ENCODE measurements around the gene MPZL3.

Gene MPZL3

GRCh38 chr11:118211006-118211405 is 41.2 kb downstream of the MPZL3 start:
- Histone ChIP-seq H3K36me3 (replicated peaks) (no peaks in the 10 kb centered on the region), H3K27me3 (replicated peaks) (peaks cover 18% of the 10 kb centered on the region), H3K4me3 (ENCODE audit: low read depth, low read length) (no peak overlapping the region), H3K27ac (no peak overlapping the region)
- peak; percentile 14 for DNase-seq
- in situ Hi-C loops (cut with HindIII; ENCODE audit: low pct_ligation_motif_present, low sequenced_read_pairs): no loop called here
- no peak for TF ChIP-seq CTCF (IDR thresholded peaks at IDR 0.05; ENCODE audit: low read depth, low read length, missing control alignments)

GRCh38 chr11:118210323-118210722 is 41.8 kb downstream of the MPZL3 start:
- in situ Hi-C loops (cut with HindIII; ENCODE audit: low pct_ligation_motif_present, low sequenced_read_pairs): no loop called here
- Histone ChIP-seq H3K36me3 (replicated peaks) (no peaks in the 10 kb centered on the region), H3K4me3 (ENCODE audit: low read depth, low read length) (no peak overlapping the region), H3K27ac (no peak overlapping the region), H3K27me3 (replicated peaks) (peaks cover 18% of the 10 kb centered on the region)
- no peak for TF ChIP-seq CTCF (IDR thresholded peaks at IDR 0.05; ENCODE audit: low read depth, low read length, missing control alignments)
- DNase-seq: no peak

- no peak for TF ChIP-seq CTCF (IDR thresholded peaks at IDR 0.05; ENCODE audit: low read depth, low read length, missing control alignments)
- no peak overlapping the region for H3K27ac ChIP-seq
- no peaks in the 10 kb centered on the region for H3K36me3 ChIP-seq (replicated peaks)
- no peak overlapping the region for H3K4me3 ChIP-seq (ENCODE audit: low read depth, low read length)
- DNase-seq: no peak
- H3K27me3 ChIP-seq (replicated peaks): peaks cover 16% of the 10 kb centered on the region
- in situ Hi-C loops (cut with HindIII; ENCODE audit: low pct_ligation_motif_present, low sequenced_read_pairs): no loop called here
Measured at GRCh38 chr11:118209033-118209432, 43.1 kb downstream of the MPZL3 start.

- no peak overlapping the region for H3K27ac ChIP-seq
- H3K4me3 ChIP-seq (ENCODE audit: low read depth, low read length): no peak overlapping the region
- DNase-seq: no peak
- in situ Hi-C loops (cut with HindIII; ENCODE audit: low pct_ligation_motif_present, low sequenced_read_pairs): no loop called here
- peaks cover 9% of the 10 kb centered on the region for H3K27me3 ChIP-seq (replicated peaks)
- no peaks in the 10 kb centered on the region for H3K36me3 ChIP-seq (replicated peaks)
- TF ChIP-seq CTCF (IDR thresholded peaks at IDR 0.05; ENCODE audit: low read depth, low read length, missing control alignments): no peak
Measured at GRCh38 chr11:118207079-118207478, 45.1 kb downstream of the MPZL3 start.

GRCh38 chr11:118206391-118207031 is 45.7 kb downstream of the MPZL3 start:
- in situ Hi-C loops (cut with HindIII; ENCODE audit: low pct_ligation_motif_present, low sequenced_read_pairs): no loop called here
- Histone ChIP-seq H3K27me3 (replicated peaks) (peaks cover 9% of the 10 kb centered on the region), H3K4me3 (ENCODE audit: low read depth, low read length) (no peak overlapping the region), H3K36me3 (replicated peaks) (no peaks in the 10 kb centered on the region), H3K27ac (no peak overlapping the region)
- TF ChIP-seq CTCF (IDR thresholded peaks at IDR 0.05; ENCODE audit: low read depth, low read length, missing control alignments): no peak
- no peak for DNase-seq

Data from brain microvascular endothelial cell (primary cell).